ENCODE results near the gene ATP6V1C2. TPM values are rescaled to one million over a fixed set of nuclear protein-coding genes. Genes with fewer than 3 reads are reported as not detected.

The ATP6V1C2 gene
- 2.8 TPM for total RNA-seq

DNA sequence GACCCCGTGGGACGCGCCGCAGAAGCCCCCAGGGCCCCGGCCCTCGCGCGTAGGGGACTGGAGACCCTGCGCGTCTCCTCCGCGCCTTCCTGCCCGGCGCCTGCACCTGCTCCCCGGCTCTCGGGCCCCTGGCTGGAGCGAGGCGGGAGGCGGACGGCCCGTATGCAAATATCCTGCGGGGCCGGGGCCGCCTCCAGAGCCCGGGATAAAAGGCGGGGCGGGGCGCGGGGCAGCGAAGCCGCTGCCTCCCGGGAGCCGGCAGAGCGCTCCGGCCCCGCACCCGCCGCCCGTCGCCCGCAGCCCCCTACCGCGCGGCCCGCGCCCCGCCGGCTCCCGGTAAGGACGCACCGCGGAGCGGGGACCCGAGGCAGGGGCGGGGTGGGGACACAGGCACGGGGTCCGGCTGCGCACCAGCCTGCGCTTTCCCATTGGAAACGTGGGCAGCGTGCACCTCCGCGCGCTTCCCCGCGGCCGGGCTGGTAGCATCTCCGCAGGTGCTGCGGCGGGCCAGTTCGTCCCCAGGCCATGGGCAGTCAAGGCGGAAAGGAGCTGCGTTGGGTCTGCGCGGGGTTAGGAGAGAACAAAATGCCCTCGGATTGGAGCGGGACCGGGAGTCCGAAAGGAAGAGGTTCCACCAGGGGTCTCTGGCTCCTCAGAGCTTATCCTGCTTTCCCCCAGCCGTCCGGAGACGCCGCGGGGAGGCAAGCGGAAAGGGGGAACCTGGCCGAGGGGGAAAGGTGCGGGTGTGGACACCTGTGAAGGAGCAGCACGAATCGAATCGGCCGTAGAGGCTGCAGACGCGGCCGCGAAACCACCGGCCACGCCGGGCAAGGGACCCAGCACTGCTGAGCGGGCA lies at the start of gene ATP6V1C2:
Gene ATP6V1C2 (plus strand): TSS at position 235 of the 856 bp plus-strand sequence. CDS start 1,220 bp downstream, outside the sequence.

GRCh38 chr2:10812362-10813162 lies 91.1 kb downstream of the ATP6V1C2 start, which contains the start of gene PDIA6:
Gene PDIA6 (minus strand): TSS chr2:10812785. CDS start chr2:10812696, 89 bp downstream.

Small RNAs within 50 kb of the gene (small RNA-seq; reads per million reads assigned to genes)
- gene RNU7-138P (ENCODE audit: low replicate concordance) (not detected), gene RNU7-176P (ENCODE audit: low replicate concordance) (not detected)

Other genes starting within 250 kb of the ATP6V1C2 start
- gene NOL10, start 31.7 kb upstream of the ATP6V1C2 start, total RNA-seq: 49.8 TPM
- 71.7 TPM for gene PDIA6, start 91.2 kb downstream of the ATP6V1C2 start, total RNA-seq
- gene KCNF1, start 190.3 kb downstream of the ATP6V1C2 start, total RNA-seq: 21.6 TPM

Data from parietal lobe (tissue), 2 donors.